HG02870 (cell line): ENCODE data around the gene KRTAP4-9.
"Not testable (repeated sequence)": the region's sequence is repeated elsewhere in the genome, so short reads cannot be mapped to it uniquely, and the experiment has no call there.

Experiments
- ATAC-seq: cut with Tn5 transposase; IDR thresholded peaks from one replicate; pipeline ENCODE4 v1.9.1; 2021; ENCODE audit warnings: mild to moderate bottlenecking, moderate library complexity; ENCODE audit not compliant: unreplicated experiment

Gene KRTAP4-9

DNA sequence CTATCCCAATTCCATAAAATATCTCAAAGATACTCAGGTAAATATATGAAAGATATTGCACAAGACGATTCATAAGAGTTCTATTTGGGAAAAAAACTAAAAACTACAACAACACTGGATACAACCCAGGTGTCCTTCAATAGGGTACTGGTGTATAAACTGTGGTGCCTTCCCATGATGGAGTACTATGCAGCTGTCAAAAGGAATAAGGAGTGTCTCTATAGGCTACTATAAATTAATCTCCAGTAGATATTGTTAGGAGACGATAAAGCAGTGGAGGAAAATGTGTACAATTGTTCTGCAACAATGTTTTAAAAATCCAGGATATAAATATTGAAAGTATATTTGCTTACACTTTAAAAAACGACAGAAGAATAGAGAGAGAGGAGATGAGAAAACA is 21.2 kb downstream of the KRTAP4-9 start:
- no peak for ATAC-seq

DNA sequence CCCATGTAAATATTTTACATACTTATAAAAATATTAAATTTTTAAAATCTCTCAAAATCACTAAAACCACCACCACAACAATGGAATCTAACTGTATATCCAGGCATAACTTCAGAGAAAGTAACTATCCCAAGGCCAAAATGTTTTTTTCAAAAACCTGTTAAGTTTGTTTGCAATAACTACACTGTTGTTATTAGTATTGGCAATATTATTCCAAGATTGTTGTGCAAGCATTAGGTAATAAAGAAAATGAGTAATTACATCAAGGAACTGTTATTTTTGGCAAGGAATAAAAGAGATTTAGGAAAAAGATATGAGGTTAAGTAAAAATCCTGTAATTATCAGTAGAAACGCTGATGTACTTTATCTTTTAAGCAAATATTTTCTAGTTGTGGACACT is 22.2 kb downstream of the KRTAP4-9 start:
- no peak for ATAC-seq

DNA sequence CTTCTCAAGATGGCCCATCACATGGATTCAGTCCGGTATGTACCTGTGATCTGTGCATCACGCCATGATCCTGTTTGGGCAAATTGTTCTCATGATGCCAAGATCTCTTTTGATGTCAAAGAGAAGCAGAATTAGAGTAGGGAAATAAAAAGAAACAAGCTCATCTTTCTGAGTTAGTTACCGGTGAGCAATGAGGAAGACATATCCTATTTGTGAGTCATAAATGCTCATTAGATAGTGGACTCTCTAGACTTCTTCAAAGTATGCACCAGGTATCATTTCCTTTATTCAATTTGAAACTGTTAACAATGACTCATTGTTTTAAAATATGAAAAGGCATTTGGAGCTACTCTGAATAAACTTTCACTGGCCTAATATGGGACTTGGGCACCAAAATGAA is 26.8 kb downstream of the KRTAP4-9 start:
- ATAC-seq, result no peak

DNA sequence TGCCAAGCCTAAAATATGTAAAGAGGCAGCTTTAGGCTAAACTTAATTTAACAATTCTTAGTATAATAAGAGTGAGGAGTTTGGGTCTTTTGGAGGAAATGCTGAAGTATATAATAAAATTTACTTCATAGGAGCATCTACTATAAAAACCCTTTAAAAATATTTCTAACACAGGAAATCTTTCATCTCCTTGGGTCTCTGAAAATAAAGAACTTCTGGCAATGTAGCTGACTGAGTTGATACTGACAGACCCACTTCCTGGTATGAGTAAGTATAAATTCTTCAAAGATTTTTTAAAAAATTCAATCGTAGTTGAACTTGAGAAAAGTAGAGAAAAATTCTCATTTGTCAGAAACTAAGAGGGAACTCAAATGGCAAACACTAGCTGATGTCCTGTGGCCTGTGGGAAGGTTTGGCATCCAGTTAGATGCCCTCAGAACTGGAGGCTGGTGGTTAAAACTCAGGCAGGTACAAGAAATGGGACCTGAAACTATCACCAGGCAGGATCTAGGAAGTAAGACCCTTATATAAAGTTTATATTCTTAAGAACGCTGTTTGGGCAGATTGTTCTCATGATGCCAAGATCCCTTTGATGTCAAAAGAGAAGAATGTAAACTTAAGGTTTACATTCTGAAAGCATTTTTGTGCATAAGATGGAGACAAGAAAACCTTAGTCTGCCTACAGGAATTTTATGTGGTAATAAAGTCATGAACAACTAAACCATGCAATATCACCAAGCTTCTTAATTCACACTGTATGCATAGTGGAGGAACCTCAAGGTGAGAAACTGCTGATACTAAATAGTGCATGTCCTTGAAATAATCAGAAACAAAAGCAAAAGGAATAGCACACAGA is 28.9 kb downstream of the KRTAP4-9 start:
- ATAC-seq, result no peak

DNA sequence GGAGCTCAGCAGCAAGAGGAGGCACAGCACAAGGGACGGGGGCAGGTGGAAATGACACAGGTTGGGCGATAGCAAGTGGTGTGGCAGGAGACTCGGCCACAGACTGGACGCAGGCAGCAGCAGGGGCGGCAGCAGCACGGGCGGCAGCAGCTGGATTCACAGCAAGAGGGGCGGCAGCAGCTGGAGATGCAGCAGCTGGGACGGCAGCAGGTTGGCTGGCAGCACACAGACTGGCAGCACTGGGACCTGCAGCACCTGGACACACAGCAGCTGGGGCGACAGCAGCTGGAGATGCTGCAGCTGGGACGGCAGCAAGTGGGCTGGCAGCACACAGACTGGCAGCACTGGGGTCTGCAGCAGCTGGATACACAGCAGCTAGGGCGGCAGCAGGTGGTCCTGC is 34.7 kb downstream of the KRTAP4-9 start:
- not testable (repeated sequence) for ATAC-seq

DNA sequence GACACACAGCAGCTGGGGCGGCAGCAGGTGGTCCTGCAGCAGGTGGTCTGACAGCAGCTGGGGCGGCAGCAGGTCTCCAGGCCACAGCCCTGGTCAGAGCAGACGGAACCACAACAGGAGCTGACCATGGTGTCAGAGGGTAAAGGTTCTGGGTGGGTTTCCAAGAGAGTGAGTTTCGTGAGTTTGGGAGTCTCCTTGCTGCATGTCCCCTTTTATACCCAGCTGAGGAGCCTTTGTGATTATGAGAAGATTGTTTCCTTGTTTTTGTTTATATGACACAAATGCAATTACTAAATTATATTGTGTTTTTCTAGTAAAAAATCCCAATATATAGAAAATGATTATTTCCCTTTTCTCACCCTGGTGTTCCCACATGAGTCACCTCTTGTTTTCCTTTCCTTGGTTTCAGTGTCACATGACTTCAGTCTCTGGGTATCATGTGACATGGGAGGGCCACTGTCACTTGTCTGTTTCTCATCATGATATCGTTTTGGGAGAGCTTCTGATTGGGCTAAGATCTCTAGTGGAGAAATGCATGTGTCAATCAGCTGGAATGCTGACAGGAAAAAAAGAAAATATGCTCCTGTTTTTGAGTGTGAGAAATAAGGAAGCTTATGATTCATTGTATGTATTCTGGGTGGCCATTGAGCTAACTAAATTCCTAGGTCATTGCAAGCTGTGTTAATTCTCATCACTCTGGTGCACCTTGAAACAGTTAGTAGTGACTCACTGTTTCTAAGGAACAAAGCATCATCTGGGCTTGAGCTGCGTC is 35.4 kb downstream of the KRTAP4-9 start, which contains the start of gene KRTAP4-6:
Gene KRTAP4-6, minus strand, starts transcription at position 185 of the 772 bp plus-strand sequence. Its CDS starts 57 bp downstream, at position 128.
- ATAC-seq, result no peak

DNA sequence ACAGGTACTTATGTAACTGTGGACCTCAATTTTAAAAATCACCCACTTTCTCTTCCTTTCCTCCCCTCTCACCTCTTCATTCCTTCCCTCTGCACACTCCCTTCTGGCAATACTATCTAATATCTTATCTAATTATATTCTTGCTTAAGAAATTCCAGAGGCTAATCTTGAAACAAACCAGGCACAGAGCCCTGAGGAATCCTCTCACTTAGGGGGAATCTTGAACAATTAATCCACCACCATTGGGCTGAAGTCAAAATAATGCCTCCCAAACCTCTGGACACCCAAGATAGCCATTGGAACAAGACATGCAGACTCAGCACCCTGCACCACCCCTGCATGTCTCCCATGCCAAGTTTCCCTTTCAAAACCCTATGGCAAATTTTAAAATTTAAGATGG is 36.2 kb downstream of the KRTAP4-9 start:
- ATAC-seq, result no peak

DNA sequence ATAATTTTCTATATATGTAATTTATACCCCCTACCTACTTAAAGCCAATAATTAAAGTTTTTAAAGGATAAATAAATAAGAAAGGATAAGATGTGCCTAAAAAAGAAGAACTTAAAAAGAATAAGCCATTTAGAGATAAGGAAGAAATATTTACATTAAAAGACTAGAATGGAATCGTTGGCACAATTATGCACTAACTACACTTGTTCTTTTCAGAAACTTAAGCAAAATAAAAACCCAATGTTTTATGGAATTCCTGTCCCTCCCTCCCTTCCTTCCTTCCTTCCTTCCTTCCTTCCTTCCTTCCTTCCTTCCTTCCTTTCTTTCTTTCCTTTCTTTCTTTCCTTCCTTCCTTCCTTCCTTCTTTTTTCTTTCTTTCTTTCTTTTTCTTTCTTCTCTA is 39.7 kb downstream of the KRTAP4-9 start:
- ATAC-seq, result no peak

DNA sequence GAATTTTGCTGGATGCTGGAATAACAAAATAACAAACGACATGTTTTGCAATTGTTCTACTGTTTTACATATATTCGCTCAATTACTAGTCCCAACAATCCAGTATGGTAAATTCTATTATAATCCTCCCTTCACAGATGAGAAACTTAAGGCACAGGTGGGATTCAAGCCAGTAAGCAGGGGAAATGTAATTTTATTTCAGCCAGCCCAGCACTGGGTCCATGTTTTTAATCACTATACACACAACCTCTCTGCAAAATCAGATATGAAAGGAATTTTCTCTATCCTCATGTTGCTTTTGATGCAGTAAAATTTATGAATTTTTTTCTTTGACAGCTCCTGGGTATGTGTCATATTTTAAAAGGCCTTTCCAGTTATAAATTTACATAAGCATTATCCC is 40.1 kb downstream of the KRTAP4-9 start:
- ATAC-seq, result no peak

DNA sequence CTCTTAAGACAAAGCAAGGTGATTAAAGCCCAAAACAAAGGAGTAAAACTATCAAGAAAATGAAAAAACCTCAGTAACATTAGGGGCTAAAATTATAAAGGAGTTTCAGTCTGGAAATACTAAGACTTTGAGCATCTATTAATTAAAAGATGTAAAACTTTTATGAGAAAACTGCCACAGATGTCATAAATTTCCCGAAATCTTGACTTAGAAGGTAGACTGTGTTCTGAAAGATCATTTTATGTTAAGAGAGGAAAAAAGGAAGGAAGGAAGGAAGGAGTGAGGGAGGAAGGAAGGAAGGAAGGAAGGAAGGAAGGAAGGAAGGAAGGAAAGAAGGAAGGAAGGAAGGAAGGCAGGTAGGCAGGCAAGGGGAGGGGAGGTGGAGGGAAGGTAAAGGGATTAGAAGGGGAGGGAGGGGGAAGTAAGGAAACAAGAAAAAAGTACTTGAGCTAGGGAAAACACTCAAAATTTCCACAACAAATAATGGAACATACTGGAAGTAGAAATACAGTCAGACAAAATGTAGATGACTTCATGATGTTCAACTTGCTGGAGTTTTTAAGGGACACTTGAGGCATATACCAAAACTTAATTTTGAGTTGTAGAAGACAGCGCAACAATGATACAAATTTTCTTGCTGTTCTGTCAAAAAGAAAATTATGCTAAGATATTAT is 42.5 kb downstream of the KRTAP4-9 start:
- ATAC-seq, result no peak

DNA sequence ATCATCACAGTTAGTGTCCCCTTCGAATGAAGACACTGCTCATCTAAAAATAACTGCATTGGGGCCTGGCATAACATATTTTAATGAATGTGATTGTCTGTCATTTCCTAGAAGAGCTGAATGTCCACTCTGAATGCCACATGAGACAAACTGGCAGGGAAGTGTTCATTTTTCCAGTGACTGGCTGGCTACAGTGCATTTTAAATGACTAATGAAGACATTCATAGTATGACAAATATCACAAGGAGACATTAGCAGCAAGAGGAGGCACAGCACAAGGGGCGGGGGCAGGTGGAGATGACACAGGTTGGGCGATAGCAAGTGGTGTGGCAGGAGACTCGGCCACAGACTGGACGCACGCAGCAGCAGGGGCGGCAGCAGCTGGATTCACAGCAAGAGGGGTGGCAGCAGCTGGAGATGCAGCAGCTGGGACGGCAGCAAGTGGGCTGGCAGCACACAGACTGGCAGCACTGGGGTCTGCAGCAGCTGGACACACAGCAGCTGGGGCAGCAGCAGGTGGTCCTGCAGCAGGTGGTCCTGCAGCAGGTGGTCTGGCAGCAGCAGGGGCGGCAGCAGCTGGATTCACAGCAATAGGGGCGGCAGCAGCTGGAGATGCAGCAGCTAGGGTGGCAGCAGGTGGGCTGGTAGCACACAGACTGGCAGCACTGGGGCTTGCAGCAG is 43.9 kb downstream of the KRTAP4-9 start:
- not testable (repeated sequence) for ATAC-seq

DNA sequence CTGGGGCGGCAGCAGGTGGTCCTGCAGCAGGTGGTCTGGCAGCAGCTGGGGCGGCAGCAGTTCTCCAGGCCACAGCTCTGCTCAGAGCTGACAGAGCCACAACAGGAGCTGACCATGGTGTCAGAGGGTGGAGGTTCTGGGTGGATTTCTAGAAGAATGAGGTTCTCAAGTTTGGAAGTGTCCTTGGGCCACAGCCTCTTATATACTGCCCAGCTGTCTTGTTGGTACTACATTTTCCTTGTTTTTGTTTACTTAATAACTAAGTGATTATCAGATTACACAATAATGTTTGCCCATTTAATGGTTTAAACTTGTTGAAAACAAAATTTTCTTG is 44.4 kb downstream of the KRTAP4-9 start, which contains the start of gene KRTAP4-5:
Gene KRTAP4-5, minus strand, starts transcription at position 174 of the 334 bp plus-strand sequence. Its CDS starts 58 bp downstream, at position 116.
- ATAC-seq, result no peak

DNA sequence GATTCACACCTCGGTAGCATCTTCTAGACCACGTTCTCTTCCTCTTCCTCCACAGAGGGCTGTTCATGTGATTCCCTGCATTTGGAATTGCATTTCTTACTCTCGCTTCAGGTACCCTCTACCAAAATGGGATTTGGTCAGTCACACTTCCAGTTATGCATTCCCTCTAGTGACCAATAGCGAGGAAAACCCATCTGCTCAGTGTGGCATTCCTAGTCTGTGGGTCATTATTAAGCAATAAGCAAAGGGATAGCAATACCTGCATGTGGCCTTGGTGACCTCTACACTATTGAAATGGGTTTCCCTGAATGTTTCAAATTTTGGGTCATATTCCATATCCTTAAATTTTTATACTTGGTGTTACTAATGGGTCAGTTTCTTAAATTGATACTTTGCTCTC is 44.8 kb downstream of the KRTAP4-9 start:
- no peak for ATAC-seq

DNA sequence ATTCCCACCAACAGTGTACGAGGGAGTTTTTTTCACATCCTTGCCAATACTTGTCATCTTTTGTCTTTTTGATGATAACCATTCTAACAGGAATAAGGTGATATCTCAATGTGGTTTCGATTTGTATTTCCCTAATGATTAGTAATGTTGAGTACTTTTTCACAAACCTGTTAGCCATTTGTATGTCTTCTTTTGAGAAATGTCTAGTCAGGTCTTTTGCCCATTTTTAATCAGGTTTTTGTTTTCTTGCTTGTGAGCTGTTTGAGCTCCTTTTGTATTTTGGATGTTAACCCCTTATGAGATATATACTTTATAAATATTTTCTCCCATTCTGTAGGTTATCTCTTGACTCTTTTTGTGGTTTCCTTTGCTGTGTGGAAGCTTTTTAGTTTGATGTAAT is 46.3 kb downstream of the KRTAP4-9 start:
- no peak for ATAC-seq

DNA sequence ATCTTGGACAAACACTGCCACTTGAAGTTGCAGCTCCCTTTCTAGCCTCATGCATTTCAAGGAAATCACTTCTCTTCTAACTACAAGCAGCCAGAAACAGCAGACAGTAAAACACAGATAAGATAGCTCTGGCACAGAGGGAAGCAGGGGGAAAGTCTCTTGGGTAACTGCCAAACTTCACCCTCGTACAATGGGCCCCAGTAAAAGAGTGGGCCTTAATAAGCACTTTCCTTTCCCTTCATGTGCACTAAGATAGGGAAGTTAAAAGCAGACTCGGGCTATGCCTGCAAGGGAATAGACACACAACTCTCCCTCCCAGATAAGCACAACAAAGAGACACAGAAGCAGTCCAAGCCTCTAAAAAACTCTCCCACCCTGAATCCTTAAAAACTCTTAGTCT is 48.7 kb downstream of the KRTAP4-9 start:
- no peak for ATAC-seq
